NCI-H1048 (cell line): ENCODE results near the gene PTPRF.
A peak's percentile ranks its signal among the peaks of the same experiment; 100 is the strongest.

Experiments used
- DNase-seq: peaks from one replicate; lab custom pipeline; 2025; lab: John Stamatoyannopoulos, UW

PTPRF gene

DNA sequence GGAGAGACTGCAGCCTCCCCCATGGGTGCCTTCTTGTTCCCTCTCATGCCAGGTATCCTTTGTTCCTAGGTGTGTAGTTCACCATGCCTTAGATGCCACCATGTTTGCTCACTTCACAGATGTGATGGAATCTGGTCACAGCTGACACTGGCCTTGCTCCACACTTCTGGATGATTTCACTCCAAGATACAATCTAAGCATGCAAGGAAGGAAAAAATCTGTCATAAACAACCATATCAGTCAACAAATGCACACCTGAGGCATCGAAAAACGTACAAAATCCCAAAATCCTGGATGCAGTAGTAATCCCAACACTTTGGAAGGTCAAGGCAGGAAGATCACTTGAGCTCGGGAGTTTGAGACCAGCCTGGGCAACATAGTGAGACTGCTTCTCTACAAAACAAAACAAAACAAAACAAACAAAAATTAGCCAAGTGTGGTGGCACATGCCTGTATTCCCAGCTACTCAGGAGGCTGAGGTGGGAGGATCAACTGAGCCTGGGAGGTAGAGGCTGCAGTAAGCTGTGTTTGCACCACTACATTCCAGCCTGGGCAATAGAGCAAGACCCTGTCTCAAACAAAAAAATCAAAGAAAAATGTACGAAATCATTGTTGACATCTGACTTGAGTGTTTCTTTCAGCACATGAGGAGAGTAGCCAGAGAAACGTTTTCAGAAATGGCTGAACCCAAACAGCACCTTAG is 17.1 kb upstream of the PTPRF start:
- no peak for DNase-seq

DNA sequence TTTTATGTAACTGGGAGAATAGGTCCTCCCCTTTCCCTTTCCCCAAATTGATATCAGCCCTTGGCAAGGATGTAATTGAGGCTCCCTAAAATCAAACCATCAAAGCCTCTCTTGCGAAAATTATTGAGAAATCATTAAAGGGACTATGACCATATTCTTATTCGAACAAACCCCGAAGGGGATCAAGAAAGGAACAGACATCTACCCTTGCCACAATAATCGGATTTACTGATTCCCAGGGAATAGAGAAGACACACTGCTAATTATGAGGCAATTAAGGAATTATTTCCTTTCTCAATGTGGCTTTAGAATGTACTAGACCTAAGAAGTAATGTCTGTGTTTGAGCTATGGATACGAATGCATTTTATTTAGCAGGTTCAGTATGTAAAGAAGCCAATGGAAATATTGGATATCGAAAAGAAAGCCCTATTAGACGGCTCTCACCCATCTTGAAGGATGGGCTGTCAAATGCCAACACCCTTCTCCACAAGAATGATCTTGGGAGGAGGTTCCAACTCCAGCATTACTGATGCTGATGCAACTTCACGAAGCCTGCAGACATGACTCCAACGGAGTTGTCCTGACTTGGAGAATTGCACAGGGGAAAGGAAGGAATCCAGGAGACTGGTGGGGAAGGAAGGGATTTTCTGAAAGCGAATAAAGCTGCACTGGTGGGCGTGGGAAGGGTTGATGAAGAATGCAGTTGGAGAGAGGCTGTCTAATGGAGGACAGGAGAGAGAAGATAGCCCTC is 11.6 kb upstream of the PTPRF start:
- DNase-seq = no peak

DNA sequence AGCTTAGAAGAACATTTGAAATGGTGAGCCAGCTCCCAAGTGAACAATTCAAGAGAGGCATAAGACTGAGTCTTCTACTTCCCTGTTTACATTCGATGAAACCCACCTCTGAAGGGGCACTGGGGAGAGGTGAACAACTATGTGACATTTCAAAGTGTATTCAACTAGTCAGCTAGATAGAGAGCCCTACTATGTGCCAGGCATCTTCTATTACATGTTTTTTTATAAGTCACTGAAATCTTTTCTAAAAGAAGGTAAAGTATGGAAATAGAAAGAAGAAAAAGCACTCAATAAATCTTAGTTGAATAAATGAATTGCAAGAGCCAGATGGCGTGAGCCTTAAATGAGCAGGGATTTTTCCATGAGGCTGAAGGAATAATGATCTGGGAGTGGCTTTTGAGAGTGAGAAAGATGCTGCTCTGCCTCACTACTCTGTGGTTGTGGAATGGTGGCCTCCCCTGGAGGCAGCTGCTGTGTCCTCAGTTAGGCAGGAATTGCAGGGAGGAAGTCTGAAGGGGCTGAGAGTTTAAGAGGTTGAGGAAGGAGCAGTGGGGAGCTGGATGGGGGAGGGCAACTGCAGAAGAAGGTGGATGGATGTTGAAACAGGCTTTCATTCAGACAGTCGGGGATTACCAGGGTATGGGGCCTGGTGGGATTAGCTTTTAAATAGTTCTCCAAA is 10.4 kb upstream of the PTPRF start:
- DNase-seq = no peak

DNA sequence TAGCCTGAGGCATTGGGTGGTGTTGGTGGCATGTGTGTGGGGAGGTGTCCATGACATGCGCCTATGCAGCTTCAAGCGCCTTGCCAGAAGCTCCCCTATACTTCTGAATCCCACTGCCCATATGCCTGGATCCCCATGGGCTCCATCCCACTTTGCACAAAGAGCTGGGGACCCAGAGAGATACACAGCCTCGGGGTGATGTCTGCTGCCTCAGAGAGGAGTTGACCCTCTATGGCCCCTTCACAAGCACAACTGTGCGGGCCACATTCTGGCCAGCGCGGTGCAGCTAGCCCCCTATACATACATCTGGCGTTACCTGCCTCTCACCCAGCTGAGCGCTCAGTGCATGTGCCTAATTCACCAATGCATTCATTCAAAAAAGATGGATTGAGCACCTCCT is 9.6 kb upstream of the PTPRF start:
- no peak for DNase-seq

DNA sequence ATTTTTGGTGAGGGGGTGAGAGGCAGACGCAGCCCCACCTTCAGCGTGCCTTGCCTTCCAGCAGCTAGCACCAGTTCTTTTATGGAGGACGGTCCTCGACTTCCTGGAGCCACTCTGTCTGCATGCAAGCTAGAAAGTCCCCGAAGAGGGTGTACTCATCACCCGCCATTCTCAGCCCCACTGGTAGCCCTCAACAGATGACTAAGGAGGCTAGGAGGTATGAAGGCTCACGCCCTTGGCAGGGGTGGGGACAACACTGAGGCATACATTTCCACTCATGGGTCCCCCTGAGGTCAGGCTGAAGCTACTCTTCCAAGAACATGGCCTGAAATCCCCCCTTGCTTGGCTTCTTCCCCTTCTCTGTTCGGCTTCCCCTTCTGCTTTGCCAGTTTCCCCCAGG is 8.9 kb upstream of the PTPRF start:
- DNase-seq = no peak

DNA sequence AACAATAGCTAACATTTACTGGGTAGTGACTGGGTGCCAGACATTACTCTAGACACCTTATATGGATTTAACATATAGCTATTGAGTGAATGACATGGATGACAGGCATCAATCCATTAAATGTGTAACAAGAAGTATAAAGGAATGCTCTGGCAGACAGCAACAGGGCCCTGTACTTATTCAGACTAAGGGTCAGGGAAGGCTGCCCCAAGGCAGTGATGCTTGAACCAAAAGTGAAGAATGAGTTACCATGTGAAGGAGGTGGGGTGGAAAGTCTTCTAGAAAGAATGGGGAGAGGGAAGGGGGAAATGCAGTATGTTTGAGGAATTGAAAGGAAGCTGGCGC is 8.3 kb upstream of the PTPRF start:
- no peak for DNase-seq

DNA sequence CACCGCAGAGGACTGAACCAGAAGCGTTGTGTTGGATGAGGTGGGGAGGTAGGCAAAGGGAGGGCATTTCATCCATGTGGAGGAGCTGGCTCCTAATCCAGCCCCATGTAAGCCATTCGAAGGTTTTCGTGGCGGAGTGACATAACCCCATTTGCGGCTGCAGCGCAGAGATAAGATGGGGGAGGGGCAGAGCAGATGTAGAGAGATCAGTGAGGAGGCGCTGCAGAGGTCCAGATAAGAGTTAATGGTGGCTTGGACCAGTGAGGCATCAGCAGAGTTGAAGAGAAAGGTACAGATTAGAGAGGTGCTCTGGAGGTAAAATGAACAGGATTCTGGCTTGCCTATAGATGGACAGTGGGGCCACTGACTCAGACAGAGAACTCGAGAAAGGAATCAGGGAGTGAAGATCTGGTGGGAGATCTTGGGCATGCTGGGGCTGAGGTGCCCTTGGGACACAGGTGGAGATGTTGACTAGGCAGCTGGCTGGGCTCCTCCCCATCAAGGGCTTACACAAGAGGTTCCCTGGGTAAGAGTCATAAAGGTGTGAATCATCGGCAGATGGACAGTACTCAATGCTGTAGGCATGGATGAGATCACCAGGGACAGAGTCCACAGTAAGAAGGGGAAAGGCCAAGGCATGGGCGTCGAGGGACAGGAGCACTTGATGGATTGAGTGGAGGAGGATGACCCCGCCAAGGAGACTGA is 7.8 kb upstream of the PTPRF start:
- DNase-seq = no peak

DNA sequence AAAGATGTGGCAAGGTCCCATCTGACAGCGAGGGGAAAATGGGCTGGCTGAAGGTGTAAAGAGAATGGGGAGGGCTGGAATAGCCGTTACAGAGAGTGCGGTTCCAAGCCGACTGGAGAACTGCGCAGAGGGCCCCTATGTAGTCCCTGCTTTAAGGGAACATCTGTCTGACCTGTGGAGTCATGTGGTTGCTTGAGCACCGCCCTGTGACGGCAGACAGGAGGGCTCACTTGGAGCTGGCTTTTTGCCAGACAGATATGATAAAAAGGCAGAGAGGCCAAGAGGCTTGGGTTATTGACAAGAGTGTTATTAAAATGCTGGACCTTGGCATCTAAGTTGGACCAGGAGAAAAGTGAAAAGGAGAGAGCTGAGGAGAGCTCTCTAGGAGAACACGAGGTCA is 5.9 kb upstream of the PTPRF start:
- no peak for DNase-seq

DNA sequence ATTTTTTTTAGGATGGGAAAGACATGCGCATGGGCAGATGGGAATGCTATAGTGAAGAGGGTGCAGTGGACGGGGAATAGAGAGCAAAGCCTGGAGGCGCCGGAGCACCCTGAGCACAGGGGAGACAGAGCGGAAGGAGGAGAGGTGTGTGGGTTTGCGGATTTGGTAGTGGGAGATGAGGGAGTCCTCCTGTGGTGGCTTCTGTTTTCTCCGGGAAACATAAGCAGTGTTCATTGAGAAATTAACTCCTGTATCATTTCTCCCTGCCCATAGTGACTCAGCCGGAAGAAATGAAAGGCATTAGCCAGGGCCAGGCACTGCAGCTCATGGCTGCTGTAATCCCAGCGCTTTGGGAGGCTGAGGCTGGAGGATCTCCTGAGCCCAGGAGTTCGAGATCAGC is 4.7 kb upstream of the PTPRF start:
- no peak for DNase-seq

DNA sequence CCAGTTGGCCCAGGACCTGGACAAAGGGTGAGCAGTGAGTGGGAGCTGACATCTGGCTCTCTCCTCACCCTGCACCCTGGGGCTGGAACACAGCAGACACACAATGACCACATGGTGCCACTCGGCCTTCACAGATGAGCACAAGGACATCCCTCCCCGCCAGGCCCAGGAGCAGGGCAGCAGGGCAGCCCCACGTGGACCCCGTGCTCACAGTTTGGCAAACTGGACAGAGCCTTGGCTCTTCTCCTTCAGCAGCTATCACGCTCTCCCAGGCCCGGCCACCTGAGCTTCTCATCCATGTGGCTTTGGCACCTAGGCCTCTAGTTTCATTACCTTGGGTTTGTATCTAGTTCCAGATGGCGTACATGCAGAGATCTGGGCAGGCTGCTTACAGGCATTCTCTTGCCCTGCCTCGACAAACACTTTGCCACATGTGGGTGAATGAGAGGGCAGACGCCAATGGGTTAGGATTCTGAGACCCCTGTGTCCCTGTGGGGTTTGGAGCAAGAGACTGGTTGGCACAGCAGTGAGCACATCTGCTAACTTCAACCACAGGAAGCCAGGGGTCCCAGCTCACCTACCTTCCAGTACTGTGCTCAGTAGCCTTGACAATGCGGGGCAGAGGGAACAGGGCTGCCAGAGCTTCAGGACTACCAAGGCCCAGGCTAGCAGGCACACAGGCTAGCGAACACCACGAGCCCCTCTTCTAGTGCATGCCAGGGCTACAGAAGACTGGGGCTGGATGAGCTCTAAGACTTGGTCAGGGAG is 3.4 kb upstream of the PTPRF start:
- no peak for DNase-seq

DNA sequence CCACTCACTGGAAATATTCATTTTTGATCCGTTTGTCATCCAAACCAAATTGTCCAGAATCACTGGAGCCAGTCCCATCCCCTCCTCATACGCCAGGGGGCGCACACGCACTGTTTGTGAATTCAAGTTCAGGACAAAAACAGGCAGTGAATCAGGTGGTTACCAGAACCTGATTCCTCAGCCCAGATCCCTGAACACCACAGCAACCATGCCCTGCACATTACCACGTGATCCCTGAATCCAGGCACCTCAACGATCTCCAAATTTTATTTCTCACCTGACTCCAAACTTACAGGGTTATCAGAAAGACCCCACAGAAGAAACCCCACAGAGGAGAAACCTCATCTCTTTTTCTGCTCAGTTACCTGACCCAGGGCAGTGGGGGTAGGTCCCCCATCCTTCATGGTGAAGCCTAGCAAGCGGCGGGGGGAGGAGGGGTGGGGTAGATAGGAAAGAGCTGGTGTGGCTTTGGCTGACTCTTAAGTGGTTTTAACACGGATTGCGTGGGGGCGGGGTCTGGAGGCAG is 1.4 kb upstream of the PTPRF start:
- DNase-seq = peak; percentile 64

DNA sequence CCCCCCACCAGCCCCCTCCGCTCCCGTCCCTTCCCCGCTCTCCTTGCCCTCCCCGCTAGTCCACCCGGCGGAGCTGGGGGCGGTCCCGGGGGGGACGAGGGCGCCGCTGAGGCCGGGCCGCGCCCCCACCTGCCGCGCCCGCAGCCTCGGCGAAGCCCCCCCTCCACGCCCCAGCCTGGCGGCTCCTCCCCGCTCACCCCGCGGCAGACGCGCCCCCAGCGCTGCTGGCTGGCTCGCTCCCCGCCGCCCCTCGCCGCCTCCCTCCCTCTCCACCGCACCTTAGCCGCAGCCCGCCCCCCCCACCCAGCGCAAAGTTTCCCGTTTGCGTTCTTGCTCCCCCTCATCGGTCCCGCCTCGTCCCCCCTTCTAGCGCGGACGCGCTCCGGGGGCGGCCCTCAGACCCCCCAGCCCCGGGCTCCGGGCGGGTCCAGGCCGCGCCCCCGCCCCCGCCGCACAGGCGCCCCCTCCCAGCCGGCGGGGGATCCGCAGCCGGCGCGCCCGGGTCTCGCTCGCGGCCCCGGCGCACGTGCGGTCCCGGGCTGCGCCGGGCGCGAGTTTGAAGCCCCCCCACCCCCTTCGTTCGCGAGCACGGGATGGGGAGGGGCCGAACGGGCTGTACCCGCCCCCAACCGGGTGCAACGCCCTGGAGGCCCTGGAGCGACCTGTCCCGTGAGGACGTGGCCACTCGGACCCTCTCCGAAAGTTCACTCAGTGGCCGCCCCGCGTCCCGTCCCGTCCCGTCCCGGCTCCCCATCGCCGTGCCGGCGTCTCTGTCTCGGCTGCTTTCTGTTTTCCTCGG is 623 bp downstream of the PTPRF start:
- DNase-seq = no peak

DNA sequence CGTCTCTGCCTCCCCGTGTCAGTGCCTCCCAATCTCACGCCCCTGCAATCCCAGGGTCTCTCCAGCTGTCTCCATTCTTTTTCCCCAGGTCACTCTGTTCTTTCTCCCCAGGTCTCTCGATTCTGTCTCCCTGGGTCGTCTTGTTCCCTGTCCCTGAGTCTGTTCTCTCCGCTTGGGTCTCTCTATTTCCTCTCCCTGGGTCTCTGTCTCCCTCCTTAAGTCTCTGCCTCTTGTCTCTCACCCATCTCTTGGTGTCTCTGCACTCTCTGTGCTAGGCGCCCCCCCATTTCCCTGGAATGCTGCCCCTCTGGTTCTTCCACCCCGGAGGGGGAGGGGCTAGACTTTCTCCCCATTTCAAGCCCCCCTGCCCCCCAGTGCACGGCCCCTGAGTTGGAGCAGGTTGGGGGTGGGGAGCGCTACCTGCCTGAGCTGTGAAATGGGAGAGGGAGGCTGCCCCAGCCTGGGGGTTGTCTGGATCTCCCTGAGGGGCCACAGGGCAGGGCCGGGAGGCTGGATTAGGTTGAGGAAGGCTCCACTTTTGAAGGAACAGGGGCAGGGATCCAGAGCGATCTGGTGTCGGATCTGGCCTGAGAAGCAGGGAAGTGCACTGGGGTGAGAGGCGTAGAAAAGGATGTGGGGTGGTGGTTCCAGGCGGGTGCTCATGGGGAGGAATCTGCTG is 1.4 kb downstream of the PTPRF start:
- no peak for DNase-seq

DNA sequence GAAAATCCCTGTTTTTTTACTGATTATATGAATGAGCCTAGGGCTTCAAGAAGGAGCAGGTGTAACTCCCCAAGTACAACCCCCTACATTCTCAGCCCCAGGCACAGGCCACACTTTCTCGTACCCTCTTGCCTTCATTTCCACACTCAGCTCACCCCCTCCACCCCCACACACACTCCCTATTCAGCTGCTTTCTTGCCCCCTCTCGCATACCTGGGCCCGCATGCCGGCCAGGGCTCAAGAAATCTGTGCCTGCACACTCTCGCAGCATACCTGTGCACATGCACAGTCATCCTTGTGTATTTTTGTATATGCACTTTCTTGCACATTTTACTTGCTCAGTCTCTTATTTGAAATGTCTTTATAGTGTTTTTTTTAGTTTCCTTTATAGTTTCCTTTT is 2.0 kb downstream of the PTPRF start:
- DNase-seq = no peak

DNA sequence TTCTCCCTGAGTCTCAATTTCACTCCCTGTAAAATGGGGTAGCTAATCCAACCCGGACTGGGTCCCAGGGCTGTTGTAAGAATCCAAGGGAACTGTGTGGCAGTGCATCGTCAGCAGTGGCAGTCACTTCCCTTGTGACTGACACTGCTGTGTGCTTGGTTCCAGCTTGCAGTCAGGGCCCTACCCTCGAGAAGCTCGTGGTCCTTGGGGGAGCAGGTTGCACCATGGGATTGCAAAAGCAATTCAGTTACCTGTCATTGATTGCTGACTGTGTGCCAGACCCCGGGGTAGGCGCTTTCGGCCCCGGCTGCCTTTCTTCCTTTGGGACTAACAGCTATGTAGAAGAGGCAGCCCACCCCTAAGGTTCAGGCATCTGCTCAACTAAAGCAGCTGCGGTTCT is 2.9 kb downstream of the PTPRF start:
- DNase-seq = no peak

DNA sequence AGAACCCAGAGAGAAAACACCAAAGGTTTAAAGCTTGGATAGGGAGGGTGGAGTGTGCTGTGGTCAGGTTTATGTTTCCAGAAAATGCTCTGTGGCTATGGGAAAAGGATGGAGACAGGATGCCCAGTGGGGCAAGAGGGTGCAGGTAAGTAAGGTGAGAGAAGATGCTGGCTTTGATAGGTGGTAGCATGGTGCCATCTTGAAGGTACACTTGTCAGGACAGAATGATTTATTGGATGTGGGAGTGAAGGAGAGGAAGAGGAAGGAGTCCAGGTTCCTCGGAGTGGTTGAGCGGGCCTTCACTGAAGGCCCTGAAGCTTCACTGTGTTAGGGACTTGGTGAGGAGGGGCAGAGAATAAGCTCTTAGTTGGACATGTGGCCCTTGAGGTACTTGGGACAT is 3.6 kb downstream of the PTPRF start:
- DNase-seq = no peak

DNA sequence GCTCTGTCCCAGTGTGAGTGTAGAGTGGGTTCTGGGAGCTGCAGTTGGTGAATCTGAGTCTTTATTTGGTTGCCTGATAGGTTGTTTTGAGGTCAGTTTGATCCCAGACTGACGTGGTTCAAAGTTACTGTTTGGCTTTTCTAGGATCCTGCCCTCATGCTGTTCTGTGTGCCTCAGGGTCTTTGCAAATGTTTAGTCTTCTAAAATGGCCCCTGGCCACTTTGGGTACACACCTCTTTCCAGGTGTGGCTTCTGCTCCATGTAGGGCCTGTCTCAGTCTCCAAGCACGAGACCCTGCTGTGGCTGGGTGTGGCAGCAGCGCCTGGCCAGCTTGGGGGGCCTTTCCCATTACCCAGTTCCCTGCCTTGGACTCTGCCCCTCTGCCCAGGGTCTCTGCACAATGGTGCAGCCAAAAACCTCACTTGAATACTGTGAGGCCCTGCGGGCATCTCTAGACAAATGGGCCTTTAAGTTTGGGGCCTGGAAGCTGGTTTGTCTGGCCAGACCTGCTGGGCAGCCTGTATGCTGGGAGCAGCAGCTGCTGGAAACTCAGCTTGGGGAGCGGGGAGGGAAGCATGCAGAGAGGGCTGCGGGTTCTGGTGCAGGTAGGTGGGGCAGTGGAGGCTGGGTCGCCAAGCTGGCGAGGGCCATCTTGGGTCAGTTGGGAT is 5.6 kb downstream of the PTPRF start:
- DNase-seq = no peak

DNA sequence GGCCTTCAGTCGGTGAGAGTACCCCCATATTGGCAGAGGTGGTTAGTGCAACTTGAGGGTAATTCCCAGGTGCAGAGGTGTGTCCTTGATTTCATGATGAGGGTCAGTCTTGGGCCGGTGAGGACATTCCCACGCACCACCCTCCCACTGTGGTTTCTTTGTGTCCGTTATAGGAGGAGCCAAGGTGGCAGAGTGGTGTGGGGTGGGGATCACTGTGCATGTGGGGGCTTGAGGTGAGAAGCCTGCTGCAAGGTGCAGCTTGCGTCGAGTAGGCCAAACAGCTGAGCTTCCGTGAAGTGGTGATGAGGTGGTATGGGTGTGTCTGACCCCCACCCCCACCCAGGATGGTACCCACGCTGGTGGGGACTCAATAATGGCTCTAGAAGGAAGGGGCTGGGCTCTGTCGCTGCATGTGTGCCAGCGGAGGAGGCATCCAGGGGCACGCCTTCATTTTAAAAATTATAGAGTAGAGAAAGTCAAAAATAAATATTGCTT is 6.2 kb downstream of the PTPRF start:
- no peak for DNase-seq

DNA sequence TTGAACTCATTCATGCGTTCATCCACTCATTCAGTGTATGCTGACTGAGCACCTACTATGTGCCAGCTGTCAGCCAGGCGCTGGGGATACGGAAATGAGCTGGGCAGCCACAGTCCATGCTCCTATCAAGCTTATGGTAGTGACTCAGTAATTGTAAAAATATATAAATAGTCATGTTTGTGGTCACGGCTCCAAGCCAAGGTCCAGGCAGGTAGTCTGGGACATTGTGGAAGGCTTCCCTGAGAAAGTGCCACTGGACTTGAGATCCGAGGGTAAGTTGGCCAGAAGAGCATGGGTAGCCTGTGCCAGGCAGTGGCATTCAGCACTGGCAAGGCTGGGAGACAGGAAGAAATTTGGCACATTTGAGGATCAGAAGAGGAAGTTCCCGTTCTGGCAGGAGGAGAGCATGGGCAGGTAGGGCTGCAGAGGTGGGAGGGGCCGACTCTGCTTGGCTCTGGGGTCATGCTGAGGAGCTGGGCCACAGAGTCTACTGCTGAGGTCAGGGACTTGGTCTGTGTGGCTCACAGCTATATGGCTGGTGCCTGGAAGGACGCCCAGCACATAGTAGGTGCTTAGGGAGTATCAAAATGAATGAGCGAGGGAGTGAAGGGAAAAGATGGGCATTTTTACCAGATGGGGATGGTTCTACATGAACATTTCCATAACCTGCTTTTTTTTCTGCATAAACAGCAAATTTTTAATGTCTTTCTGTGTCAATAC is 6.9 kb downstream of the PTPRF start:
- no peak for DNase-seq
